Endothelial cell of umbilical vein (primary cell): Measurements from ENCODE around the gene PPP2CA. TPM values are rescaled to one million over a fixed set of nuclear protein-coding genes. Genes with fewer than 3 reads are reported as not detected.

Experiments
- BruUV-seq: library from RNA; stranded (reverse); fragments of 400-500 nt; replicated peaks from 2 replicates; lab custom pipeline; 2021; lab: Mats Ljungman, UMichigan
- CTCF ChIA-PET: fragments of 300-600, 350-600 bp; sonication (Branson Sonifier 250); formaldehyde crosslinking; loops from one replicate; lab custom pipeline; 2021; ENCODE audit warnings: antibody characterized with exemption, inconsistent platforms; lab: Charles Lee
- POLR2A ChIA-PET: fragments of 300-600, 350-600 bp; sonication (Branson Sonifier 250); formaldehyde crosslinking; loops from one replicate; lab custom pipeline; 2021; ENCODE audit warnings: antibody characterized with exemption, inconsistent platforms; lab: Charles Lee
- DNase-seq: peaks from one replicate; pipeline ENCODE4 v3.0.0-alpha.2; 2011; ENCODE audit warnings: low read depth, low spot score
- FAIRE-seq: peaks from 2 replicates; lab custom pipeline; 2011; peaks lifted over from hg19 to GRCh38; lab: Jason Lieb, UNC
- H2AFZ ChIP-seq: 2 replicates; pipeline ENCODE4 v1.6.0; 2012; ENCODE audit warnings: low read depth, low read length, control low read depth, inconsistent platforms
- H3K27ac ChIP-seq: 2 replicates; pipeline ENCODE4 v1.5.1; 2011; ENCODE audit warnings: low read depth, mild to moderate bottlenecking, control low read depth, low read length, moderate library complexity; ENCODE audit not compliant: insufficient read depth
- H3K27me3 ChIP-seq, 2 experiments: 2 replicates each; pipeline versions ENCODE4 v1.6.0 to v1.6.1; 2011; ENCODE audit warnings: low read length in 2 of 2, mixed read lengths in 1 of 2; ENCODE audit not compliant: control insufficient read depth in 2 of 2, insufficient read depth in 2 of 2
- H3K36me3 ChIP-seq, 2 experiments: 2 replicates in 1 of 2; 3 replicates in 1 of 2; pipeline ENCODE4 v1.5.1; 2011; ENCODE audit warnings: low read length in 2 of 2, mild to moderate bottlenecking in 1 of 2, moderate library complexity in 1 of 2; ENCODE audit not compliant: control insufficient read depth in 2 of 2, insufficient read depth in 2 of 2; ENCODE audit errors: extremely low read depth in 1 of 2
- H3K4me1 ChIP-seq: 3 replicates; pipeline ENCODE4 v1.5.1; 2011; ENCODE audit warnings: mild to moderate bottlenecking, low read length; ENCODE audit not compliant: control insufficient read depth, insufficient read depth; ENCODE audit errors: extremely low read depth
- H3K4me2 ChIP-seq: 2 replicates; pipeline ENCODE4 v1.6.1; 2011; ENCODE audit warnings: low read length, control low read depth, mixed read lengths; ENCODE audit not compliant: insufficient read depth
- H3K4me3 ChIP-seq, 3 experiments: fragments of 200-600 bp in 1 of 3; sonication (generic), shearing (Covaris generic) in 1 of 3; replicated peaks in 1 of 3; 2 replicates each; pipeline ENCODE4 v1.5.1; 2011 to 2016; ENCODE audit warnings: control low read depth in 3 of 3, low read length in 3 of 3, mild to moderate bottlenecking in 2 of 3, inconsistent platforms in 1 of 3, low read depth in 1 of 3, moderate library complexity in 1 of 3; ENCODE audit not compliant: insufficient read depth in 1 of 3
- H3K79me2 ChIP-seq: 2 replicates; pipeline ENCODE4 v1.6.0; 2012; ENCODE audit warnings: low read length, inconsistent platforms; ENCODE audit not compliant: control insufficient read depth, insufficient read depth
- H3K9ac ChIP-seq: replicated peaks from 2 replicates; pipeline ENCODE3; 2011; ENCODE audit warnings: low read length, control low read depth; ENCODE audit not compliant: insufficient read depth; ENCODE audit errors: extremely low read depth
- H3K9me1 ChIP-seq: replicated peaks from 3 replicates; pipeline ENCODE4 v1.6.0; 2011; ENCODE audit warnings: mild to moderate bottlenecking, low read length; ENCODE audit not compliant: control insufficient read depth, insufficient read depth; ENCODE audit errors: extremely low read depth
- H3K9me3 ChIP-seq: replicated peaks from 2 replicates; pipeline ENCODE4 v1.5.1; 2012; ENCODE audit warnings: low read length, inconsistent platforms; ENCODE audit not compliant: control insufficient read depth, insufficient read depth
- H4K20me1 ChIP-seq: replicated peaks from 2 replicates; pipeline ENCODE3; 2011; ENCODE audit warnings: mild to moderate bottlenecking, low read length; ENCODE audit not compliant: control insufficient read depth, insufficient read depth; ENCODE audit errors: extremely low read depth
- EZH2 ChIP-seq: IDR thresholded peaks from 2 replicates; pipeline ENCODE4 v1.6.1; 2012; ENCODE audit warnings: borderline replicate concordance, low read depth, mild to moderate bottlenecking, moderate library complexity, low read length, inconsistent platforms; ENCODE audit not compliant: severe bottlenecking
- FOS ChIP-seq: IDR thresholded peaks from 2 replicates; pipeline ENCODE4 v1.6.1; 2011; ENCODE audit warnings: mild to moderate bottlenecking, low read length, moderate library complexity, borderline replicate concordance; ENCODE audit not compliant: insufficient read depth
- GATA2 ChIP-seq: IDR thresholded peaks from 2 replicates; pipeline ENCODE4 v1.7.0; 2011; ENCODE audit warnings: low read depth, mild to moderate bottlenecking, moderate library complexity, mixed read lengths, low read length; ENCODE audit not compliant: insufficient read length, insufficient read depth
- JUN ChIP-seq: IDR thresholded peaks from 2 replicates; pipeline ENCODE4 v1.6.1; 2011; ENCODE audit warnings: borderline replicate concordance, low read depth; ENCODE audit not compliant: insufficient read length, insufficient read depth
- MYC ChIP-seq: IDR thresholded peaks from one replicate; pipeline ENCODE4 v1.6.1; 2011; ENCODE audit warnings: mild to moderate bottlenecking, low read depth, low read length
- POLR2A ChIP-seq: IDR thresholded peaks from 2 replicates; pipeline ENCODE4 v1.6.1; 2012; ENCODE audit warnings: low read depth, mild to moderate bottlenecking, control low read depth, low read length
- POLR2AphosphoS5 ChIP-seq: IDR thresholded peaks from 2 replicates; pipeline ENCODE4 v1.6.1; 2012; ENCODE audit warnings: low read depth, mild to moderate bottlenecking, control low read depth, low read length, moderate library complexity; ENCODE audit not compliant: insufficient read depth
- dilution Hi-C: fragments of 300-500 bp; cut with MboI; formaldehyde crosslinking; loops from one replicate; pipeline ENCODE4 v1.15.0; 2019; ENCODE audit warnings: low sequenced_read_pairs; ENCODE audit not compliant: extremely low pct_ligation_motif_present
- intact Hi-C: fragments of 100-400 bp; cut with micrococcal nuclease; formaldehyde crosslinking; loops from one replicate; pipeline ENCODE4 v1.10.0; 2022
- polyA plus RNA-seq, 4 experiments: library from polyadenylated mRNA; depleted of rRNA in 3 of 4; stranded (reverse) in 3 of 4; unstranded in 1 of 4; fragments of >200 nt; gene quantifications; 2 replicates each; pipeline versions ENCODE4 v1.2.1 to v1.2.3, GENCODE V29; 2011 to 2012; ENCODE audit warnings: missing spikeins in 1 of 4
- total RNA-seq: library from RNA; stranded (reverse); gene quantifications from 2 replicates; pipeline ENCODE4 v1.2.3, GENCODE V29; 2021
- TF ChIP-seq, protein P1 (sequence below): IDR thresholded peaks from 2 replicates; pipeline ENCODE4 v1.6.1; 2011; ENCODE audit not compliant: insufficient read depth, insufficient read length
- TF ChIP-seq, protein P2 (sequence below), 2 donors: IDR thresholded peaks; 1 replicate in 1 of 2; 2 replicates in 1 of 2; pipeline ENCODE4 v1.5.1; 2011; ENCODE audit warnings: low read length in 2 of 2, mild to moderate bottlenecking in 2 of 2, moderate library complexity in 2 of 2, control low read depth in 1 of 2, inconsistent platforms in 1 of 2, low read depth in 1 of 2; ENCODE audit not compliant: insufficient read depth in 1 of 2; ENCODE audit errors: extremely low read depth in 1 of 2

The PPP2CA gene
- total and polyA plus RNA-seq, 2 donors (not counting 3 experiments of a cell fraction or from before 2014, with no cell fraction given) = 107 to 183 TPM

DNA sequence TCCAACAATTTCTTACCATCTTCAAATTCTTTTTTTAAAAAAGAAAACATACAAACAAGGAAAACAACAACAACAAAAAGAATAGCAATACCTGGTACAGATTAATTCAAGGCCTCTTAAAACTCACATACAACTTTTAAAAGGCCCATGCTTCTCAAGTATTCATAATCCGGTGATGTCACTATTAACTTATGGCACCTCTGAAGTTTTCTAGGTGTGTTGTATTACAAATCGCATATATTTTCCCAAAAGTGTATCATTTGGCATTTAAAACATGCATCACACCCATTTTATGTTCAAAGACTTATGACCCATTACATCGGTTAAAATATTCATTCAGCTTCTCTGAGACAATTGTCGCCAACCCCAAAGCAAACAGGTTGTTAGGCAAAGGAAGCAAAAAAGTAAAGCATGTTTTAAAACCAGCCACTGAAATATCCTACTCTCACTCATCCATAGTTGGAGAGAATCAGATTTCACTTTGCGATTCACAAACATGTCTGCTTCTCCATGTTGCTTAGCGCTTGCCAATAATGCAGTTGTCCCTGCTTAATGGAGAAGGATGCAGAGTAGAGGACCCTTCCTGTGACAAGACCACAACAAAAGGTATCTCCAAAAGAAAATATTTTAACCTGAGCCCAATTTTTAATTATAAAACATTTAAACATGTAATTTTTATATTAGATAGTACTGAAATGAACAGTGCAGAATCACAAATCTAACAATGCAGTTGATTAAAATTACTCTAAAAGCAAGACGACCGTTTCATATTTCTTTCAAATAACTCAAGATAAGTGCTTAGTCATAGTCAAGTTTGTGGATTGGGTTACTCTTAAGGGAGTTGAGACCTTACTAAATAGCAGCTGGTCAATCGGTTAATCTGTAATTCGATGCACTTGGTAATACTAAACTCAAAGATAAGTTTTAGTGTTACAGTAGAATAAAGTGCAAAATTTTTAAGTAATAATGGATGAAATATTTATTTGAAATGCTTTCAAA lies 50.7 kb downstream of the PPP2CA start:
- peak overlapping the region; percentile 95 for H3K4me2 ChIP-seq
- TF ChIP-seq FOS (no peak), GATA2 (no peak), EZH2 (no peak), JUN (no peak), POLR2AphosphoS5 (no peak), POLR2A (no peak), MYC (no peak)
- TF ChIP-seq, protein P1, sequence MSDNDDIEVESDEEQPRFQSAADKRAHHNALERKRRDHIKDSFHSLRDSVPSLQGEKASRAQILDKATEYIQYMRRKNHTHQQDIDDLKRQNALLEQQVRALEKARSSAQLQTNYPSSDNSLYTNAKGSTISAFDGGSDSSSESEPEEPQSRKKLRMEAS = no peak
- TF ChIP-seq, protein P2, sequence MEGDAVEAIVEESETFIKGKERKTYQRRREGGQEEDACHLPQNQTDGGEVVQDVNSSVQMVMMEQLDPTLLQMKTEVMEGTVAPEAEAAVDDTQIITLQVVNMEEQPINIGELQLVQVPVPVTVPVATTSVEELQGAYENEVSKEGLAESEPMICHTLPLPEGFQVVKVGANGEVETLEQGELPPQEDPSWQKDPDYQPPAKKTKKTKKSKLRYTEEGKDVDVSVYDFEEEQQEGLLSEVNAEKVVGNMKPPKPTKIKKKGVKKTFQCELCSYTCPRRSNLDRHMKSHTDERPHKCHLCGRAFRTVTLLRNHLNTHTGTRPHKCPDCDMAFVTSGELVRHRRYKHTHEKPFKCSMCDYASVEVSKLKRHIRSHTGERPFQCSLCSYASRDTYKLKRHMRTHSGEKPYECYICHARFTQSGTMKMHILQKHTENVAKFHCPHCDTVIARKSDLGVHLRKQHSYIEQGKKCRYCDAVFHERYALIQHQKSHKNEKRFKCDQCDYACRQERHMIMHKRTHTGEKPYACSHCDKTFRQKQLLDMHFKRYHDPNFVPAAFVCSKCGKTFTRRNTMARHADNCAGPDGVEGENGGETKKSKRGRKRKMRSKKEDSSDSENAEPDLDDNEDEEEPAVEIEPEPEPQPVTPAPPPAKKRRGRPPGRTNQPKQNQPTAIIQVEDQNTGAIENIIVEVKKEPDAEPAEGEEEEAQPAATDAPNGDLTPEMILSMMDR (IDR thresholded peaks at IDR 0.05; ENCODE audit: extremely low read depth in 1 of 2, insufficient read depth in 1 of 2, low read depth in 1 of 2, low read length in 2 of 2) = no peak
- no peaks in the 10 kb centered on the region for H3K9me1 ChIP-seq
- H3K4me3 ChIP-seq = peak overlapping the region; percentile 91 to 99 (median 98)
- FAIRE-seq (peak; percentile 63), DNase-seq (peak; percentile 51)
- peak overlapping the region; percentile 93 for H3K9ac ChIP-seq
- intact Hi-C loops (loop anchor here (5.0 kb wide), 1 partner anchor 407 kb away; no protein-coding TSS in a partner anchor), dilution Hi-C loops (no loop called here)
- peaks cover 18% of the 10 kb centered on the region for H3K4me1 ChIP-seq
- H3K27ac ChIP-seq = peak overlapping the region; percentile 85
- H3K36me3 ChIP-seq = peaks cover 4 to 21% of the 10 kb centered on the region in 2 experiments
- no peaks in the 10 kb centered on the region for H3K27me3 ChIP-seq
- H4K20me1 ChIP-seq = peaks cover 18% of the 10 kb centered on the region
- peaks cover 64% of the 10 kb centered on the region for H3K79me2 ChIP-seq
- H3K9me3 ChIP-seq = no peaks in the 10 kb centered on the region
- H2AFZ ChIP-seq = no peak overlapping the region
- CTCF ChIA-PET = interaction anchor here (1.0 to 2.8 kb wide), 3 partner anchors 9 to 114 kb away, joined by 3 to 9 read pairs (median 3); no protein-coding TSS in a partner anchor
- no TSS peak for BruUV-seq
- POLR2A ChIA-PET = interaction anchor here (1.0 to 2.2 kb wide), 2 partner anchors 14 to 114 kb away, joined by 4 to 12 read pairs; no protein-coding TSS in a partner anchor
